Thoracic aorta (tissue), 2 donors: ENCODE results near the gene ADM2. TPM values are rescaled to one million over a fixed set of nuclear protein-coding genes. Genes with fewer than 3 reads are reported as not detected.

Source experiments
- ATAC-seq: fragments of 150-250 bp; one replicate; pipeline ENCODE4 v1.8.0; 2017; ENCODE audit warnings: low read depth; ENCODE audit not compliant: insufficient number of reproducible peaks, low FRiP score
- DNase-seq: peaks from one replicate; pipeline ENCODE4 v3.0.0-alpha.2; 2020; ENCODE audit warnings: low spot score
- H3K27ac ChIP-seq, 2 donors: fragments of 200-600 bp; sonication (generic); 1 replicate in 1 of 2; 2 replicates in 1 of 2; pipeline ENCODE4 v1.5.1; 2016; ENCODE audit warnings: mild to moderate bottlenecking in 2 of 2, moderate library complexity in 2 of 2
- H3K27me3 ChIP-seq: fragments of 200-600 bp; sonication (generic); replicated peaks from 2 replicates; pipeline ENCODE4 v1.6.0; 2016; ENCODE audit warnings: mild to moderate bottlenecking; ENCODE audit not compliant: insufficient read depth
- H3K36me3 ChIP-seq: fragments of 200-600 bp; sonication (generic); one replicate; pipeline ENCODE4 v1.5.1; 2016
- H3K4me1 ChIP-seq, 2 donors: fragments of 200-600 bp; sonication (generic); 1 replicate in 1 of 2; 2 replicates in 1 of 2; pipeline versions ENCODE4 v1.5.1 to v1.6.0; 2016; ENCODE audit warnings: low read depth in 2 of 2, mild to moderate bottlenecking in 1 of 2; ENCODE audit not compliant: control insufficient read depth in 1 of 2
- H3K4me3 ChIP-seq: fragments of 200-600 bp; sonication (generic); 2 replicates; pipeline ENCODE4 v1.5.1; 2016; ENCODE audit warnings: mild to moderate bottlenecking
- H3K9me3 ChIP-seq: fragments of 200-600 bp; sonication (generic); 2 replicates; pipeline ENCODE4 v1.5.1; 2016
- CTCF ChIP-seq: fragments of 200-600 bp; sonication (generic); IDR thresholded peaks from one replicate; pipeline ENCODE4 v1.5.1; 2019; ENCODE audit warnings: antibody characterized with exemption
- total RNA-seq, 2 donors: library from RNA; depleted of rRNA; stranded (reverse); fragments of >200 nt; gene quantifications; one replicate each; pipeline versions ENCODE4 v1.1.0 to v1.2.3, GENCODE V29; 2016

Gene ADM2
- total RNA-seq, 2 donors from 2014 or later: 0.14 TPM; not detected in 1

- ATAC-seq: peak; percentile 21
- no peaks in the 10 kb centered on the region for H3K9me3 ChIP-seq
- DNase-seq: no peak
- peak; percentile 68 for TF ChIP-seq CTCF
- peaks cover 2% of the 10 kb centered on the region for H3K27me3 ChIP-seq
- peaks cover 21 to 40% of the 10 kb centered on the region in 2 donors for H3K4me1 ChIP-seq
- H3K36me3 ChIP-seq: peaks cover 25% of the 10 kb centered on the region
- peak overlapping the region; percentile 75 for H3K4me3 ChIP-seq
- peak overlapping the region; percentile 69 to 75 for H3K27ac ChIP-seq
These were observed 44.9 kb downstream of the ADM2 start for GRCh38 chr22:50526108-50526833.

GRCh38 chr22:50526834-50527801, 45.8 kb downstream of the ADM2 start:
- Histone ChIP-seq H3K36me3 (peaks cover 17% of the 10 kb centered on the region), H3K27me3 (peaks cover 5% of the 10 kb centered on the region), H3K27ac (peak overlapping the region; percentile 69 to 75), H3K4me1 (peaks cover 27 to 48% of the 10 kb centered on the region in 2 donors), H3K4me3 (peak overlapping the region; percentile 75), H3K9me3 (no peaks in the 10 kb centered on the region)
- TF ChIP-seq CTCF: no peak
- ATAC-seq: no peak
- no peak for DNase-seq

- H3K27me3 ChIP-seq: peaks cover 5% of the 10 kb centered on the region
- peaks cover 8% of the 10 kb centered on the region for H3K36me3 ChIP-seq
- H3K4me3 ChIP-seq: peak overlapping the region; percentile 78
- no peak for ATAC-seq
- peaks cover 29 to 54% of the 10 kb centered on the region in 2 donors for H3K4me1 ChIP-seq
- no peak for TF ChIP-seq CTCF
- H3K9me3 ChIP-seq: no peaks in the 10 kb centered on the region
- H3K27ac ChIP-seq: no peak overlapping the region
- DNase-seq: no peak
These were observed 46.8 kb downstream of the ADM2 start for GRCh38 chr22:50527921-50528681.

GRCh38 chr22:50528682-50529415, 47.5 kb downstream of the ADM2 start:
- ATAC-seq (no peak), DNase-seq (no peak)
- Histone ChIP-seq H3K27me3 (peaks cover 5% of the 10 kb centered on the region), H3K27ac (peak overlapping the region; percentile 72 to 83), H3K4me1 (peaks cover 29 to 54% of the 10 kb centered on the region in 2 donors), H3K9me3 (no peaks in the 10 kb centered on the region), H3K36me3 (peaks cover 2% of the 10 kb centered on the region), H3K4me3 (peak overlapping the region; percentile 78)
- no peak for TF ChIP-seq CTCF
